ENCODE results near the gene SND1. TPM values are rescaled to one million over a fixed set of nuclear protein-coding genes. Genes with fewer than 3 reads are reported as not detected.

SND1 gene
- total RNA-seq, 5 donors from 2014 or later (not counting 1 experiment from before 2014, with no cell fraction given): 137 to 187 (median 154) TPM

DNA sequence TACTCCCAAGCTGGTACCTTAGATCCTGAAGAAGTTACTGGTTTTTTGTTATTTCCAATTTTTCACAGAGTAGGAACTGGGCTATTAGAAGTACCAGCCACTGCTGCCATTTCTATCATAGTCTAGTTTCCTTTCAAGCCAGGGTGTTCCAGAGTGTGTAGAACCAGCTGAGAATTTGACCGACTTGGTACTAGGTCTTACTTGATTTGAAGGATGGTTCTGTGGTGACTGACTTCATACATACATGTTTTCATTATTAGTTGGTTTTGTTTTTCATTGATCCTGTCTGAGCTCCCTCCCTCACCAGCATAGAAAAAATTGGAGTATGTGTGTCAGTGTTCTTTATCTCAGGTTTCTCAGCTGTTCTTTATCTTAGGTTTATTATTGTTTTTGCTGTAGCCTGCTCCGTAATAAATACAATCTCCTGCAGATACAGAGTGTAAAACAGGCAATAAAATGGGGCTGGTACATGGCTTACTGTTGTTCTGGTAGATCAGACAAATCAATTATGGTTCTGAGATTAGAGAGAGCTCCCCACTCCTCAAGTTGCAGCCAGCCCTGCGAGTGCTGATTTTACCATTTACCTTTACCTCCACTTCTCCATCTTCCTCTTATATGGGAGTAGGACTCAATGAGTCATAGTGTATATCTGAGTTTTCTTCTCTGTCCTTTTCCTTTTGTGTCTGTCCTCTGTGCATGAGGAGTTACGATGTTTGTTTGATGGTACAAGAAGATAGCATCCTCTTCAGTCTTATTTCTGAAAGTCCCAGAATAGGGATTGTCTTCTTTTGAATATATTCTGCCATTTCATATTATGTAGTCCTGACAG lies 256.6 kb downstream of the SND1 start:
- Mint-ChIP-seq H3K27me3 (no peaks in the 10 kb centered on the region), H3K27ac (no peak overlapping the region), H3K9me3 (no peaks in the 10 kb centered on the region), H3K4me1 (peaks cover 23 to 27% (median 25%) of the 10 kb centered on the region in 3 donors), H3K36me3 (peaks cover 46% of the 10 kb centered on the region), H3K4me3 (no peak overlapping the region)
- H3K27me3 ChIP-seq (replicated peaks in 1 of 2; ENCODE audit: control insufficient read depth in 2 of 2, extremely low read depth in 1 of 2, insufficient read depth in 2 of 2, low read length in 1 of 2): no peaks in the 10 kb centered on the region
- no peak overlapping the region for H3K4me3 ChIP-seq (ENCODE audit: control insufficient read depth in 1 of 2, extremely low read depth in 1 of 2, low read length in 1 of 2)
- no peak overlapping the region for H3K27ac ChIP-seq (ENCODE audit: low read length)
- H3K4me1 ChIP-seq (ENCODE audit: control insufficient read depth in 1 of 2, extremely low read depth in 1 of 2, insufficient read depth in 2 of 2, low read length in 2 of 2): peaks cover 0 to 2% of the 10 kb centered on the region in 2 experiments
- H3K36me3 ChIP-seq (ENCODE audit: control insufficient read depth in 2 of 2, extremely low read depth in 1 of 2, insufficient read depth in 1 of 2, low read length in 1 of 2): peaks cover 0 to 9% of the 10 kb centered on the region in 2 donors
- 100% methylated on average over 1 of the region's 4 CpGs for WGBS (ENCODE audit: insufficient coverage)
- H3K9me3 ChIP-seq: no peaks in the 10 kb centered on the region
- ChIA-PET CTCF (interaction anchor here in 1 of 2 donors (0.6 kb wide), 1 partner anchor 191 kb away, joined by 3 read pairs; no protein-coding TSS in a partner anchor), POLR2A (interaction anchor here in 1 of 2 donors (0.6 kb wide), 1 partner anchor 8 kb away, joined by 8 read pairs; no protein-coding TSS in a partner anchor)
- DNase-seq: no peak
- ATAC-seq (replicated peaks in 1 of 4): no peak

GRCh38 chr7:127909424-127910152 lies 257.6 kb downstream of the SND1 start:
- no peaks in the 10 kb centered on the region for H3K9me3 ChIP-seq
- peaks cover 0 to 2% of the 10 kb centered on the region in 2 experiments for H3K4me1 ChIP-seq (ENCODE audit: control insufficient read depth in 1 of 2, extremely low read depth in 1 of 2, insufficient read depth in 2 of 2, low read length in 2 of 2)
- H3K27me3 ChIP-seq (replicated peaks in 1 of 2; ENCODE audit: control insufficient read depth in 2 of 2, extremely low read depth in 1 of 2, insufficient read depth in 2 of 2, low read length in 1 of 2): no peaks in the 10 kb centered on the region
- ChIA-PET POLR2A (no interaction called here), CTCF (interaction anchor here in 1 of 2 donors (0.7 kb wide), 1 partner anchor 1459 kb away, joined by 4 read pairs; no protein-coding TSS in a partner anchor)
- peaks cover 43% of the 10 kb centered on the region for H3K36me3 Mint-ChIP-seq
- no peak overlapping the region for H3K27ac Mint-ChIP-seq
- DNase-seq: no peak
- no peak overlapping the region for H3K27ac ChIP-seq (ENCODE audit: low read length)
- no peak overlapping the region for H3K4me3 ChIP-seq (ENCODE audit: control insufficient read depth in 1 of 2, extremely low read depth in 1 of 2, low read length in 1 of 2)
- no peaks in the 10 kb centered on the region for H3K9me3 Mint-ChIP-seq
- no peaks in the 10 kb centered on the region for H3K27me3 Mint-ChIP-seq
- H3K4me1 Mint-ChIP-seq: peaks cover 16 to 24% (median 21%) of the 10 kb centered on the region in 3 donors
- no peak overlapping the region for H3K4me3 Mint-ChIP-seq
- no peak for ATAC-seq (replicated peaks in 1 of 4)
- WGBS (ENCODE audit: insufficient coverage): 90% methylated on average over 2 of the region's 3 CpGs
- peaks cover 0 to 6% of the 10 kb centered on the region in 2 donors for H3K36me3 ChIP-seq (ENCODE audit: control insufficient read depth in 2 of 2, extremely low read depth in 1 of 2, insufficient read depth in 1 of 2, low read length in 1 of 2)

DNA sequence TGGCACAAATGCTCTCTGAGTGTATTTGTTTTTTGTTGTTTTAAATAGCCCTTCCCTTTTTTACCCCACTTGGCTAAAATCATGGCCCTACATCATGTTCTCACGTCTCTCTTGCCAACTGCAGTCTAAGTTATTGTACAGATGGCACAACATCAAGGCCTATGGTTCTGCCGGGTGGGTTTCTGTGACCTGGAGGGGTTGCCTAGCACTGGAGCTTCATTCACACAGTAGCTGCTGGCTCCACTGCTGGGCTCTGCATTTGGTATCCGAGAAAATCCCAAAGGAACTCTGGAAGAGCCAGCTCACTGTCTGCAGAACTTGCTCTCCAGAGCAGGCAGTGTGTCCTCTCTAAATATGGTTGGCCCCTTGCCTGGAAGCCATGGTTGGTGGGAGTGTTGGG lies 258.7 kb downstream of the SND1 start:
- no peak overlapping the region for H3K4me3 Mint-ChIP-seq
- Histone ChIP-seq H3K36me3 (ENCODE audit: control insufficient read depth in 2 of 2, extremely low read depth in 1 of 2, insufficient read depth in 1 of 2, low read length in 1 of 2) (peaks cover 0 to 5% of the 10 kb centered on the region in 2 donors), H3K27ac (ENCODE audit: low read length) (no peak overlapping the region), H3K9me3 (no peaks in the 10 kb centered on the region), H3K4me3 (ENCODE audit: control insufficient read depth in 1 of 2, extremely low read depth in 1 of 2, low read length in 1 of 2) (no peak overlapping the region), H3K4me1 (ENCODE audit: control insufficient read depth in 1 of 2, extremely low read depth in 1 of 2, insufficient read depth in 2 of 2, low read length in 2 of 2) (no peaks in the 10 kb centered on the region), H3K27me3 (replicated peaks in 1 of 2; ENCODE audit: control insufficient read depth in 2 of 2, extremely low read depth in 1 of 2, insufficient read depth in 2 of 2, low read length in 1 of 2) (no peaks in the 10 kb centered on the region)
- CTCF ChIA-PET: no interaction called here
- H3K27ac Mint-ChIP-seq: no peak overlapping the region
- WGBS (ENCODE audit: insufficient coverage): 83% methylated on average over 3 of the region's 3 CpGs
- no peak for DNase-seq
- no peaks in the 10 kb centered on the region for H3K9me3 Mint-ChIP-seq
- ATAC-seq (replicated peaks in 1 of 4): no peak
- peaks cover 32% of the 10 kb centered on the region for H3K36me3 Mint-ChIP-seq
- peaks cover 8 to 13% (median 13%) of the 10 kb centered on the region in 3 donors for H3K4me1 Mint-ChIP-seq
- H3K27me3 Mint-ChIP-seq: no peaks in the 10 kb centered on the region
- POLR2A ChIA-PET: no interaction called here

GRCh38 chr7:127911968-127912511 lies 260.0 kb downstream of the SND1 start:
- Histone ChIP-seq H3K9me3 (no peaks in the 10 kb centered on the region), H3K27me3 (replicated peaks in 1 of 2; ENCODE audit: control insufficient read depth in 2 of 2, extremely low read depth in 1 of 2, insufficient read depth in 2 of 2, low read length in 1 of 2) (no peaks in the 10 kb centered on the region), H3K27ac (ENCODE audit: low read length) (no peak overlapping the region), H3K4me3 (ENCODE audit: control insufficient read depth in 1 of 2, extremely low read depth in 1 of 2, low read length in 1 of 2) (no peak overlapping the region), H3K4me1 (ENCODE audit: control insufficient read depth in 1 of 2, extremely low read depth in 1 of 2, insufficient read depth in 2 of 2, low read length in 2 of 2) (no peaks in the 10 kb centered on the region), H3K36me3 (ENCODE audit: control insufficient read depth in 2 of 2, extremely low read depth in 1 of 2, insufficient read depth in 1 of 2, low read length in 1 of 2) (peaks cover 0 to 5% of the 10 kb centered on the region in 2 donors)
- ATAC-seq (replicated peaks in 1 of 4) (no peak), DNase-seq (no peak)
- ChIA-PET POLR2A (no interaction called here), CTCF (no interaction called here)
- WGBS (ENCODE audit: insufficient coverage): no CpG with 5 or more reads among the region's 1 CpG
- Mint-ChIP-seq H3K4me3 (no peak overlapping the region), H3K27ac (no peak overlapping the region), H3K36me3 (peaks cover 32% of the 10 kb centered on the region), H3K27me3 (no peaks in the 10 kb centered on the region), H3K9me3 (no peaks in the 10 kb centered on the region), H3K4me1 (peaks cover 5 to 10% (median 9%) of the 10 kb centered on the region in 3 donors)

GRCh38 chr7:127912901-127913300 lies 260.9 kb downstream of the SND1 start:
- no peak overlapping the region for H3K27ac Mint-ChIP-seq
- ChIA-PET CTCF (no interaction called here), POLR2A (interaction anchor here in 1 of 2 donors (0.6 kb wide), 1 partner anchor 463 kb away, joined by 3 read pairs; no protein-coding TSS in a partner anchor)
- H3K4me3 Mint-ChIP-seq: no peak overlapping the region
- H3K36me3 ChIP-seq (ENCODE audit: control insufficient read depth in 2 of 2, extremely low read depth in 1 of 2, insufficient read depth in 1 of 2, low read length in 1 of 2): no peaks in the 10 kb centered on the region
- H3K4me3 ChIP-seq (ENCODE audit: control insufficient read depth in 1 of 2, extremely low read depth in 1 of 2, low read length in 1 of 2): no peak overlapping the region
- H3K9me3 Mint-ChIP-seq: no peaks in the 10 kb centered on the region
- DNase-seq (no peak), ATAC-seq (replicated peaks in 1 of 4) (no peak)
- H3K4me1 Mint-ChIP-seq: peaks cover 0 to 3% (median 1%) of the 10 kb centered on the region in 3 donors
- no peaks in the 10 kb centered on the region for H3K27me3 Mint-ChIP-seq
- WGBS (ENCODE audit: insufficient coverage): no CpG with 5 or more reads among the region's 2 CpGs
- H3K4me1 ChIP-seq (ENCODE audit: control insufficient read depth in 1 of 2, extremely low read depth in 1 of 2, insufficient read depth in 2 of 2, low read length in 2 of 2): no peaks in the 10 kb centered on the region
- no peaks in the 10 kb centered on the region for H3K9me3 ChIP-seq
- H3K36me3 Mint-ChIP-seq: peaks cover 24% of the 10 kb centered on the region
- no peaks in the 10 kb centered on the region for H3K27me3 ChIP-seq (replicated peaks in 1 of 2; ENCODE audit: control insufficient read depth in 2 of 2, extremely low read depth in 1 of 2, insufficient read depth in 2 of 2, low read length in 1 of 2)
- no peak overlapping the region for H3K27ac ChIP-seq (ENCODE audit: low read length)

GRCh38 chr7:127913686-127914085 lies 261.7 kb downstream of the SND1 start:
- H3K9me3 ChIP-seq: no peaks in the 10 kb centered on the region
- H3K27me3 ChIP-seq (replicated peaks in 1 of 2; ENCODE audit: control insufficient read depth in 2 of 2, extremely low read depth in 1 of 2, insufficient read depth in 2 of 2, low read length in 1 of 2): no peaks in the 10 kb centered on the region
- H3K36me3 ChIP-seq (ENCODE audit: control insufficient read depth in 2 of 2, extremely low read depth in 1 of 2, insufficient read depth in 1 of 2, low read length in 1 of 2): no peaks in the 10 kb centered on the region
- H3K4me1 ChIP-seq (ENCODE audit: control insufficient read depth in 1 of 2, extremely low read depth in 1 of 2, insufficient read depth in 2 of 2, low read length in 2 of 2): no peaks in the 10 kb centered on the region
- H3K4me3 Mint-ChIP-seq: no peak overlapping the region
- no peak overlapping the region for H3K27ac Mint-ChIP-seq
- ATAC-seq (replicated peaks in 1 of 4) (no peak), DNase-seq (no peak)
- H3K36me3 Mint-ChIP-seq: peaks cover 19% of the 10 kb centered on the region
- ChIA-PET CTCF (no interaction called here), POLR2A (no interaction called here)
- WGBS (ENCODE audit: insufficient coverage): no CpG with 5 or more reads among the region's 2 CpGs
- no peak overlapping the region for H3K27ac ChIP-seq (ENCODE audit: low read length)
- no peaks in the 10 kb centered on the region for H3K9me3 Mint-ChIP-seq
- H3K4me1 Mint-ChIP-seq: peaks cover 0 to 4% (median 0%) of the 10 kb centered on the region in 3 donors
- no peaks in the 10 kb centered on the region for H3K27me3 Mint-ChIP-seq
- H3K4me3 ChIP-seq (ENCODE audit: control insufficient read depth in 1 of 2, extremely low read depth in 1 of 2, low read length in 1 of 2): no peak overlapping the region

Data from T-cell (primary cell).